NCI-H187 (cell line): ENCODE data around the gene SOS1.
"Not testable (repeated sequence)": the region's sequence is repeated elsewhere in the genome, so short reads cannot be mapped to it uniquely, and the experiment has no call there.

Source experiments
- DNase-seq, 2 experiments: peaks; one replicate each; lab custom pipeline; 2025; lab: John Stamatoyannopoulos, UW

SOS1 gene

DNA sequence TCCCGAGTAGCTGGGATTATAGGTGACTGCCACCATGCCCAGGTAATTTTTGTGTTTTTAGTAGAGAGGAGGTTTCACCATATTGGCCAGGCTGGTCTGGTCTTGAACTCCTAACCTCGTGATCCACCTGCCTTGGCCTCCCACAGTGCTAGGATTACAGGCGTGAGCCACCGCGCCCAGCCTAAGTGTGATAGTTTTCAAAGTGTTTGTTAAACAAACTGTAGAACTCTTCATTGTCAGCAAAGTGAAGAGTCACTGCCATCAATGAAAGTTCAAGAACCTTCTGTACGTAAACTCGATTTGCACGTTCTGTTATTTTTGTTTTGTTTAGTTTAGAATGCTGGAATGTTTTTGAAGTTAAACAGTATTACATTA is 18.0 kb upstream of the SOS1 start:
- no peak for DNase-seq

DNA sequence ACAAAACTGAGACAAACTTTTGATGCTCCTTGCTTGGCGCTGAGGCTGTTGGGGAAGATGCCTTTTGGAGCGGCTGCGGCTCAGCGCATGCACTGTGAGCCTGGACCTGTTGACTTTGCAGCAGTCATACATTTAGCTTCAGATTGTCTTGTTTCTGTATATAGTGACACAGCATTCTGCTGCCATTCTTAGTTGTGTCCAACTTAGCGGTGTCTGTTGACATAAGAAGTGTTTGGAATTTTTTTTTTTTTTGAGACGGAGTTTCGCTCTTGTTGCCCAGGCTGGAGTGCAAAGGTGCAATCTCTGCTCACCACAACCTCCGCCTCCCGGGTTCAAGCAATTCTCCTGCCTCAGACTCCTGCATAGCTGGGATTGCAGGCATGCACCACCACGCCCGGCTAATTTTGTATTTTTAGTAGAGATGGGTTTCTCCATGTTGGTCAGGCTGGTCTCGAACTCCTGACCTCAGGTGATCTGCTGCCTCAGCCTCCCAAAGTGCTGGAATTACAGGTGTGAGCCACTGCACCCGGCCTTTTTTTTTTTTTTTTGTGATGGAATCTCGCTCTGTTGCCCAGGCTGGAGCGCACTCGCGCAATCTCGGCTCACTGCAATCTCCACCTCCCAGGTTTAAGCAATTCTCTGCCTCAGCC is 17.5 kb upstream of the SOS1 start:
- DNase-seq: not testable (repeated sequence)

DNA sequence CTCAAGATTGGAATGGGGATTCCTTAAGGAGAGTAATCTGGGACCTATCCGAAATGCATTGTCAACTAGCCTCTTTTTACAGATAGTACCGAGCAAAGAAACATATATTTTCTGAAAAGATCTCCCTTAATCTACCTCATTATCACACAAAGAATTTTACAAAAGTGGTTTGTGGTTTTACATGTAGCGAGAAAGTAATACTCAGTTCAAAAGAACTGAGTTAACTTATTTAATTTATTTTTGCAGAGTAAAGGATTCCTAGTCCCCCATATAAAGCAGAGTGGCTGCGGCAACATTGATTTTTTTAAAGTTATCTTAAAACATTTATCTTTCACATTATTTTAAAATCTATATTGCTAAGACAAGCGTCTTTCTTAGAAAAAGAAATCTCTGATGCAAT is 15.9 kb upstream of the SOS1 start:
- DNase-seq: no peak

DNA sequence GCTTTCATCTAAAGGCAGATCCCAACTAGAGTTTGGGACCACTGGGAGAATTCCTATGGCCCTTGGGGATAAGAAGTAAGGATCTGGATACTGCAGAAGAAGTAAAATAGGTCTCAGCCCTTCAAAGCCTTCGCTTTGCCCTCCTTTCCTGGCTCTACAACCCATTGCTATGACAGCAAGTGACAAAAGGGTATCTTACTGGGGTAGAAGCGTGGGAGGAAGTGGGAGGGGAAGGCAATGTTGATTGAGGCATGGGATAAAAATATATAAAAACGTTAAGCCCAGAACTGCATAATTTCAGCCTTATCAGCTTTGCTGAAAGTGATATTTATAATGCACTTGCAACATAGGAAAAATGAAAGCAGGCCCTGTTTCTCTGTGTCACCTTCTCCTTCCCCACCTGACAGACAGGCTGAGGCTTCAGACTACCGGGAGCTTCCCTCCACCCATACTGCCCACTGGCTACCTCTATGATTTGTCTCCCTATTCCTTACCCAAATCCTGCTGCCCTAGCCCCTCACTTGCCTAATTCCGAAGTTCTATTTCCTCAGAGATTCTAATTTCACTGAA is 14.9 kb upstream of the SOS1 start:
- DNase-seq: no peak

DNA sequence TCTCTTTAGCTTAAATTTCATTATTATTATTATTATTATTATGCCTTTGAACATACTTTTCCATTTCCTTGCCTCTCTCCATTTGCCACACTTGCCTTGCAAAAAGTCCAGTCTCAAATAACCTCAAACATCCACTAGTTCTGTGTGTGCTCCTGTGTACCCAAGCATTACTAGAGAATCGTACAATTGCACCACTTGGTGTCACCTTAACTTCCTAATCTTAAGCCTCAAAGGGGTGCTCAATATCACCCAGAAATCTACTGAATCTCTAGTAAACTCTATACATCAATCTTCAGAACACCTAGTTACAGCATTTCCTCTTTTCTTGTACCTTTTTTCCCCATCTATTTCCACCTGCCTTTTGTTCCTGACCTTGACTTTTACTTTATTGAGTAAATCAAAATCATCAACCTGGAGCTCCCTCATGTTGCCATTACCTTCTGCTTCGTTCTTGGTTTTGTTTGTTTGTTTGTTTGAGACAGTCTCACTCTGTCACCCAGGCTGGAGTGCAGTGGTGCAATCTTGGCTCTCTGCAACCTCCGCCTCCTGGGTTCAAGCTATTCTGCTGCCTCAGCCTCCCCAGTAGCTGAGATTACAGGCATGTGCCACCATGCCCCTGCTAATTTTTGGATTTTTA is 12.5 kb upstream of the SOS1 start:
- no peak for DNase-seq

DNA sequence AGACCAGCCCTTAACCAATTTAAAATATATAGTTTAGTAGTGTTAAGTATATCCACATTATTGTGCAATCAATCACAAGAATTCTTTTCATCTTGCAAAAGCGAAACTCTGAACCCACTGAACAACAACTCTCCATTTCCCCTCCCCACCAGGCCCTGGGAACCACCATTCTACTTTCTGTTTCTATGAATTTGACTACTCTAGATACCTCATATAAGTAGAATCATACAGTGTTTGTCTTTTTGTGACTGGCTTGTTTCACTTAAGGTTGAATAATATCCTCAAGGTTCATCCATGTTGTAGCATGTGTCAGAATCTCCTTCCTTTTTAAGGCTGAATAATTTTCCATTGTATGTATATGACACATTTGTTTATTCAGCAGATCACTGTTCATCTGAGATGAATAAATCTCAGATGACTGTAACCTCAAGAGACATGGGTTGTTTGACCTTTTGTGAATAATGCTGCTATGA is 8.1 kb upstream of the SOS1 start:
- DNase-seq: no peak

DNA sequence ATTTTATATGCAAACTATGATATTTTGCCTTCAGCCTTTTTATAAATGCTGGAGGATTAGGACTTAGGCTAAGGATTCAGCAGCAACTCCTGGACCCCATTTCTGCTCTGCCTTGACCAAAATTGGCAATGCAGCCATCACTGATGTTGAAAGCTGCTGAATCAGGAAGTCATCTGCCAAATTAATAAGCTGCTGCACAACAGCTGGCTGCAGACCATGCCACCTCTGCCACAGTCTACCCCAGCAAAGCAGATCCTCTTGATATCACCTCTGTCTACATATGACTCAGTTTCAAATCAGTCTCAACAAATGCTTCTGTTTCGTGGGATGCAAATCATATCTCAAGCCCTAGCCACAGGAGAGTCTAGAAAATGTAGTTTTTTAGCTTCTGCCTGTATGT is 7.1 kb upstream of the SOS1 start:
- DNase-seq: no peak

DNA sequence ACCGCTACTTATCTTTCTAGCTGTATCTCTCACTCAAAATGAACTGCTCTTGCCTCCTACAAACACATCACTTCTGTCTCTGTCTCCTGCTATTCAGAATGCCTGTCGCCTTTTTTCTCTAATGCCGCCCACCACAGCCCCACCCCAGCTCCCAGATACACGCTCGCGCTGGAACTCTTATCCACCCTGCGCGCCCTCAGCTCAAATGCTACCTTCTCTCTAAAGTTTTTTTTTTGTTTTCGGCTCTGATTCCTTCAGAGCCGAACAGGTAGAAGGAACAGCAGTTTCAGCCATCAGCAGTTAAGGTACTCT is 3.9 kb upstream of the SOS1 start:
- DNase-seq: no peak

DNA sequence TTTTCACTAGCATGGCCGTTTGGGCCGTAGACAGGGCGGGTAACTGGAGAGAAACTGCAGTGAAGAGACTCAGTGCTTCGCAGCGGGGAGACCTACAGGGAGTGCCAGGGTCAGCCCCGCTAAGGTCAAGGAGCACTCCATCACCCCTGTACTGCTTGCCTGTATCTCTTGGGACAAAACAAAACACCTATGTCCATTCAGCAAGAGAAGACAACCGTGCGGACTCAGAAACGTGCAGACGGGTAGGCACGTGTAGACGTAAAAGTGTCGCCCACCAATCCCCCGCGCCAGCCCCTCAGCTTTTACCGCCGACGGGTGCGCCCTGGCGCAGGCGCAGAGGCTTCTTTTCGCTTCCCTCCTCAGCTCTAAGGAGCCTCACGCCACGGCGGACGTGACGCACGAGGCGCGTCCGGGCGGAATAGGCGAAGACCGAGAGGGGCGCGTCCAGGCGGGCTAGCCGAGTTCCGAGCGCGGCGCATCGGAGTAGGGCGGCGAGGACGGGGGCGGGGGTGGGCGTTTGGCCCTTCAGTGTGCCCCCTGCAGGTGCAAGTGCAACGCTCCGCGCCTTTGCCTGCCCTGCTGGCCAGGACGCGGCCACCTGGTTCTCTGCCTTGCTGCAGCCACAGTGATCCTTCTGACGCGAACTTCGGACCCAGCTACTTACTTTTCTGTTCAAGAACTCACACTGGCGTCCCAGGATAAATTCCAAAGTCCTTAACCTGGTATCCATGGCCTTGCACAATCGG is 3.3 kb upstream of the SOS1 start:
- DNase-seq: peak; percentile 95 to 96

DNA sequence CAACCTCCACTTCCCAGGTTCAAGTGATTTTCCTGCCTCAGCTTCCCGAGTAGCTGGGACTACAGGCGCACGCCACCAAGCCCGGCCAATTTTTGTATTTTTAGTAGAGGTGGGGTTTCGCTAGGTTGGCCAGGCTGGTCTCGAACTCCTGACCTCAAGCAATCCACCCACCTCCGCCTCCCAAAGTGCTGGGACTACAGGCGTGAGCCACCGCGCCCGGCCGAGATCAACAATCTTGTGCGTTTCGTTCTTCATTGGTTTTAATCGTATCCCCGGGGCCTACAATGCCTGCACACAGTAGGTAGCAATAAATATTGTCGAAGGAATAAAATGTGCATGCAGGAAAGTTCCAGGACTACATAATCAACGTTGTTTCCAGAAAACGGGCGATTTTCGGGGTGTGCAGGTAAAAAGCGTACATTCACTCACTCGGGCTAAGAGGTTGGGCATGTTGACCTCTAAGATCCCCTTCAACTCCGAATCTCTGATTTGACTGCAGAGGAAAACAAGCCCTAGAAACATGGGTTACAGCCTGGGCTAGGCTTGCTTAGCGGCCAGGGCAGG is 2.7 kb upstream of the SOS1 start:
- DNase-seq: no peak

DNA sequence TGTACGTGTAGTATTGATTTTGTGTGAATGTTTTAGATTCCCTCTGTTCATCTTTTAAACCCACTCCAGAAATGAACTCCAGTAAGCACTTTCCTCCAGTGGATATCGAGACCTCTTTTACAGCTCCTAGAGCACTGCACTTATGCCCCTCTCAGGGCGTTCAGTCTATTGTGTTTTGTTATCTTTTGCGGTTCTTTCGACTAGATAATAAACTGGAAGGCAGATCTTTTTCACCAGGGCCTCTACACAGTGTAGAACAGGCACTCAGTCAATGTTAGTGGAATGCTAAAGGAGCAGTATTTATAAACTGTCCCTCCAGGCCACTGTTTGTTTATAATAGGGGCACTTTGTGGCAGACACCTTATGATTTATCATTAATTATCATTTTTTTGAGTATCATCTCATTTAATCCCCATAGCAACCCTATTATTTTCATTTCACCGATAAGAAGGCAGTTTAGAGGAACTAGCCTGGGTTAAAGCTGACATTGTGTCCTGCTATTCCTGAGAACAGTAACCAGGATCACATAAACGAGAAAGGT is 742 bp upstream of the SOS1 start:
- DNase-seq: peak in 1 of 2 experiments; percentile 95

DNA sequence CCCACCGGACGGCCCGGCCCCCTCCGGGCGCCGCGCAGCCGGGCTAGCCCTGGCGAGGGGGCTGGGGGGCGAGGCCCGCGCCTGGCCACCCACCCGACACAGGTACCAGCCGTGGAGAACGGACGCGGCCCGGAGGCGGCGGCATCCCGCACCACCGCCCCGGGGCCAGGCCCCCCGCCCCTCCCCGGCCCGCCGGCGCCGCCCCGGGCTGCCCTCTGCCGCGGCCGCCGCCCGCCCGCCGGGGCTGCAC is 405 bp downstream of the SOS1 start:
- DNase-seq: no peak

DNA sequence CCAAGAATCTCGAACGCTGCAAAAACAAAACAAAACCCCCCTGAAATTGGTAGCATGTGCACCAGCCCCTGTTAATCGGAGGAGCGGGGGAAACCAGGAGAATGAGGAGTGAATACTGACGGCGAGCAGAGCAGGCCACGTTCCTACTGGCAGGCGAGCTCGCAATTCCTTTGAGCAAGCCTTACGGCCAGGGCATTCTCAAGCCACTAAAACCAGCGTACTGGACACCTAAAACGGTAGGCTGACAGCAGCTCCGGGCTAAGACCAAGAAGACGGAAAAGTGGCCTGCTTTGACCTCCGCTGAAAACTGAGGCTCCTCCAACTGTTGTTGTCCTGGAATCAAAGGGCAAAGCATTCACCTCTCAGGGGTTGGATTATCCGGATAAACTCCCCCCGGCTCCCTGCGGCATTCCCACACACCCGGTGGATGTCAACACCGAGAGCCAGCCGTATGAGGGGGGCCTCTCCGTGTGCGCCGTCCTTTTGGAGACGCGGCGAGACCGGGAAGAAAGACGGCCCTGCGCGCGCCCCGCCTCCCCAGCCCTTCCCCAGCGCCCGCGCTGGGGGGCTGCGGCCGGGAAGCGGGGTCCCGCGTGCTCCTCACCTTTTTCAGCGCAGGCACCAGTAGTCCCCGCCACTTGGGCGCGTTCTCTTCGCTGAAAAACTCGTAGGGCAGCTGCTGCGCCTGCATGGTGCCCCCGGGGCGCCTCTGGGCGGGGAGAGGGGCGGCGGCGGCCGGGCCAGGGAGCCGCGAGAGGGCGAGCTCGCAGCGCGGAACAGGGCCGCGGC is 925 bp downstream of the SOS1 start:
- peak; percentile 23 to 35 for DNase-seq

DNA sequence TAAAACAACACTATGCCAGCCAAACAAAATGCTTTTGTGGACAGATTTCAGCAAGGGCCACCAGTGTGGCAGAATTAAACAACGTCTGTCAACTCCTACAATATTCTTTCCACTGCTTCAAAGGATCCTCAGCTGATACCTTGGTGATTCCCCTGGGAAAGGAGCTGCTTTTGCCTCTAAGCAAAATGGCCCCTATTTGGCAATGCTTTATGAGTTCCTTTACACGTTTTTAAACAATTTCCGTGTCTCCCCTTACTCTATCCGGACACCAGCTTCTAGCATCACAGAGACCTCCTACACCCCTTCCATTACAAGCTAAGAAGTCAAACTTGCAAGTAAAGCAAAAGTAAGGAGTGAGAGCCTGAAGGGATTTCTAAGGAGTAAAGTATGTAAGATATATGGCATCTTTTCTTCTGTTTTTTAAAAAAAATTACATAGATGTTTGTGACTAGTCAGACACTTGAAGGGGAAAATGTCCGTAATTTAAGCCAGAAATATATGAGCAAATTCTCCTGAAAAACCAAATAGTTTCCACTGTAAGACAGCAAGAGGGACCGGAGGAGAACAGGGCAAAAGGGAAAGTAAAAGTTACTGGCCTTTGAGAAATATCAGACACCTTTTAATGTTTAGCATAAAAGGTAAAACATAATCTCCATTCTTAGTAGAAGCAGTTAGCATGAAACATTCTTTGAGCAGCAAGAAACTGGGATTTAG is 1.9 kb downstream of the SOS1 start:
- no peak for DNase-seq

DNA sequence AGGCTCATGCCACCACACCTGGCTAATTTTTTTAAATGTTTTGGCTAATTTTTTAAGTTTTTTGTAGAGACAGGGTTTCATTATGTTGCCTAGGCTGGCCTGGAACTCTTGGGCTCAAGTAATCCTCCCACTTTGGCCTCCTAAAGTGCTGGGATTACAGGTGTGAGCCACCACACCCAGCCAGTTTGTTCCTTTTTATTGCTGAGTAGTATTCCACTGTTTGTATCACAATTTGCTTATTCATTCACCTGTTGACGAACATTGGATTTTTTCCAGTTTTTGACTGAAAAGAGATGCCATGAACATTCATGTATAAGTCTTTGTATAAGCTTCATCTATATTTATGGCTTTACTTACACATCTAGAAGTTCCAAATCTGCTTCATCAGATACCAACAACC is 5.3 kb downstream of the SOS1 start:
- DNase-seq: no peak

DNA sequence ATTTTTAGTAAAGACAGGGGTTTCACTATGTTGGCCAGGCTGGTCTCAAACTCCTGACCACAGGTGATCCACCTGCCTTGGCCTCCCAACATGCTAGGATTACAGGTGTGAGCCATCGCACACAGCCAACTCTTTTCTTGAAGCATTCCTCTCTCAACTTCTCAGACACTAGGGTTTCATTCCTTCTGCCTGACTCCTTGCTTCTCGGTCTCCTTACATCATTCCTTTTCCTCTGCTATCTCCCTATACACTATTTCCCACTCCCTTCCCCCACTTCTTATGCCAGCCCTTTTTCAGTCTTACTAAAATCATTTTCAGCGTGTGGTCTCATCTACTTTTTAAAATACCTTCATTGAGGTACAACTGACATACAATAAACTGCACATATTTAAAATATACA is 6.1 kb downstream of the SOS1 start:
- no peak for DNase-seq

DNA sequence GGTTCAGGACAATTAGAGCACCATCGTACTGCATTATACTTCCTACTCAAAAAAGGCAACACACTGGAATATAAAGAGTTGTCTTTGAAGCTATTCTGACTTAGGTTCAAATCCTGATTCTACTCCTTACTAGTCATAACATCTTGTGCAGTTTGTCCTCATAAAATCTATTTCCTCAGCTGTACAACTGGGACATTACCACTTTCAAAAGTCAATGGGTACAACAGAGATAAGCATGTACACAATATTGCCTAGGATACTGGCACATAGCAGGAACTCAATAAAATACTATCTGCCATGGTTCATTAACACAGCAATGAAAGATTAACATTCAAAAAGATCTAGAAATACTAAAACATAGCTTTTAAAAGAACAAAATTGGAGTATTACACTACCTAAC is 11.3 kb downstream of the SOS1 start:
- no peak for DNase-seq

DNA sequence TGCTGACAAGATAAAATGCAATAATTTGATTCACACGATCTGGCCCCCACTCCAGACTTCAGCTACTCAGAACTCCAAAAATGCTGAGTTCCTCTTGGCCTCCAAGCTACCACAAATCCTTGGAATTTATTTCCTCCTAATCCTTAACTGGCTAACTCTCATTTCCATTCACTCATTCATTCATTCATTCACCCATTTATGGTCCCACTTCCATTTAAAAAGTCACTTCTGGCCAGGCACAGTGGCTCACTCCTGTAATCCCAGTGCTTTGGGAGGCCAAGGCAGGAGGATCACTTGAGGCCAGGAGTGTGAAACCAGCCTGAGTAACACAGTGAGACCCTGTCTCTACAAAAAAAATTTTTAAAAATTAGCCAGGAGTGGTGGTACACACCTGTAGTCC is 12.5 kb downstream of the SOS1 start:
- no peak for DNase-seq

DNA sequence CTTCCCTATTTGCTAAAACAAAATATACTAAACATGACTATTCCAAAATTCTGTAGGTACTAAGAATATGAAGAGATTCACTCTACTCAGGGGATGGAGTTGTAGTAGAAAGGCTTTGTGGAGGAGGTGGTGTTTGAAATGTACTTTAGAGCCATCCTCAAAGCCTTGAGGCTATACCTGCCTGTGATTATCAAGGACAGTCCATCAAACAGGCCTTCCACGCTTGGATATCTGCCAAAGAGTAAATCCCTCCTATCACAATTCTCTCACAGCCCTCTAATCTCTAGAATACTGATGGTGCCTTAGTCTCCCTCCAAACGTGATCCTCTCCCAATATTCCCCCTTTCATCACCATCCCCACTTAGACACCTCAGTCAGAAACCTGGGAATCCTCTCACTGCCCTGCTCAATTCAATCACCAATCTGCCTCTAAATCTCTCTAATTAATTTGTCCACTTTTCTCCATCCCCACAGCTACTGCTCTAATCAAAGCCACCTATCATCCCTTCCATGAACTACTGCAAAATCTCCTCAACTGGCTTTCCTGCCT is 13.1 kb downstream of the SOS1 start:
- DNase-seq: no peak

DNA sequence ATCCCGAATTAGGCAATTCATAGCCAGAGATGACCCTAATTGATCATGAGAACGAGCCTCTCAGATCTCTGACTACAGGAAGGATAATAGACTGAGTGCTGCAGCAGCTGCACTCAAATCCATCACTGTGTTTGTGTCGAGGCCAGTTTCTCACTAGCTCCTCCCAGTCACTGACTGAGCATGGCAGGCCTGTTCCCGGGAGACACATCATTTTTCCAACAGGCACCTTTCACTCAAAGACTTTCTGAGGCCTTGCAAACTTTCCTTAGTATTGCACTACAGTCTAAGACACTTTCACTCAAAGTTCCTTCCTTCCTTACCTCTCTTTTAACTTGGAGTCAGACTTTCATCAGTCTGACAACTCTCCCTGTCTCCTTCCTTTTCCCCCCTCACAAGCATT is 13.7 kb downstream of the SOS1 start:
- no peak for DNase-seq
